ENCODE results near the gene DGKG.

The DGKG gene

GRCh38 chr3:186318135-186318534, 43.9 kb downstream of the DGKG start:
- DNase-seq (ENCODE audit: low read depth) = peak; percentile 53

- no peak for DNase-seq (ENCODE audit: low read depth)
Observed at GRCh38 chr3:186317478-186317877, 44.6 kb downstream of the DGKG start.

GRCh38 chr3:186316666-186317260, 45.3 kb downstream of the DGKG start:
- no peak for DNase-seq (ENCODE audit: low read depth)

- DNase-seq (ENCODE audit: low read depth) = peak; percentile 24
Observed at GRCh38 chr3:186315581-186316354, 46.3 kb downstream of the DGKG start.

- DNase-seq (ENCODE audit: low read depth) = no peak
Observed at GRCh38 chr3:186314896-186315295, 47.1 kb downstream of the DGKG start.

GRCh38 chr3:186311441-186311840, 50.6 kb downstream of the DGKG start:
- no peak for DNase-seq (ENCODE audit: low read depth)

- no peak for DNase-seq (ENCODE audit: low read depth)
Observed at GRCh38 chr3:186308549-186308948, 53.5 kb downstream of the DGKG start.

- peak; percentile 64 for DNase-seq (ENCODE audit: low read depth)
Observed at GRCh38 chr3:186307594-186308221, 54.3 kb downstream of the DGKG start.

GRCh38 chr3:186305286-186305685, 56.7 kb downstream of the DGKG start:
- no peak for DNase-seq (ENCODE audit: low read depth)

GRCh38 chr3:186303965-186304364, 58.1 kb downstream of the DGKG start:
- DNase-seq (ENCODE audit: low read depth) = no peak

- DNase-seq (ENCODE audit: low read depth) = no peak
Observed at GRCh38 chr3:186299327-186299726, 62.7 kb downstream of the DGKG start.

- DNase-seq (ENCODE audit: low read depth) = no peak
Observed at GRCh38 chr3:186298876-186299275, 63.2 kb downstream of the DGKG start.

- no peak for DNase-seq (ENCODE audit: low read depth)
Observed at GRCh38 chr3:186290796-186291195, 71.2 kb downstream of the DGKG start.

GRCh38 chr3:186287711-186288110, 74.3 kb downstream of the DGKG start:
- DNase-seq (ENCODE audit: low read depth) = peak; percentile 42

GRCh38 chr3:186286114-186286513, 75.9 kb downstream of the DGKG start:
- no peak for DNase-seq (ENCODE audit: low read depth)

- no peak for DNase-seq (ENCODE audit: low read depth)
Observed at GRCh38 chr3:186284661-186285060, 77.4 kb downstream of the DGKG start.

GRCh38 chr3:186284349-186284652, 77.7 kb downstream of the DGKG start:
- no peak for DNase-seq (ENCODE audit: low read depth)

GRCh38 chr3:186283651-186284348, 78.2 kb downstream of the DGKG start:
- peak; percentile 50 for DNase-seq (ENCODE audit: low read depth)

- DNase-seq (ENCODE audit: low read depth) = no peak
Observed at GRCh38 chr3:186283096-186283495, 78.9 kb downstream of the DGKG start.

GRCh38 chr3:186281176-186281575, 80.9 kb downstream of the DGKG start:
- DNase-seq (ENCODE audit: low read depth) = peak; percentile 72

- no peak for DNase-seq (ENCODE audit: low read depth)
Observed at GRCh38 chr3:186280737-186281136, 81.3 kb downstream of the DGKG start.

GRCh38 chr3:186277268-186277909, 84.6 kb downstream of the DGKG start:
- DNase-seq (ENCODE audit: low read depth) = peak; percentile 72

Data from amniotic epithelial cell (primary cell).